NCI-H2171 (cell line): ENCODE results near the gene S100A9.
"Not testable (repeated sequence)": the region's sequence is repeated elsewhere in the genome, so short reads cannot be mapped to it uniquely, and the experiment has no call there.

Source experiments
- DNase-seq: peaks from one replicate; lab custom pipeline; 2025; lab: John Stamatoyannopoulos, UW

S100A9 gene

GRCh38 chr1:153407274-153407673 lies 49.6 kb downstream of the S100A9 start:
- DNase-seq: not testable (repeated sequence)
